NCI-H2029 (cell line): Measurements from ENCODE around the gene MYO18A.

ENCODE experiments used
- DNase-seq: peaks from one replicate; lab custom pipeline; 2025; lab: John Stamatoyannopoulos, UW

Gene MYO18A

DNA sequence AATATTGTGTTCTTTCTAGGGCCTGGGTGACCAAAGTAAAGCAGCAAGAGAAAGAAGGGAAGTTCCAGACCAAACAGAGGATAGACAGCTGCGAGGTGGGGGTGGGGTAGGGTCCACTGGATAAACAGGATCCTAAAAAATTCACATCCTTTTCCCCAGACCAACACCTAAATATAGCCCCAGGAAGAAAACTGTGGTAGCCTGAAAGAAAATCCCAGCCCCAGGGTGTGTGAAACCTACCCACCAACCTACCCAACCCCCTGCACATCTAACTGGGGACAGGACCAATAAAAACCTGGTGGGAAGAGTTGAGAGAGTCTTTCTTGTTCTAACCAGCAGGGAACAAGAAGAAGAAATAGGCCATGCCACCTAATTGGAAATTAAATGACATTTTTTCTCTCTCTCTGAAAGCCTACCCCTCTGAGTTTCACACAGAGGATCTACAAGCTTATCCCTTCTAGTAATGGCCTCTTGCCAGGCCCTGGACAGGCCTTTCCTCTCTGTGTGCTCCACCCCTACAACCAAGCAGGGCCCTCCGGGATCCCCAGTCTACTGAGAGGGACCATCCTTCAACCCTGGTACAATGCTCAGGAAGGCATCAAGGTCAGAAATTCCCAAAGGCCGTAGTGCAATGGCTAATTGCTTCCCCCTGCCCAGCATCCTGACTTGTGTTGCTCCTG, 12.0 kb downstream of the MYO18A start:
- DNase-seq, result no peak

DNA sequence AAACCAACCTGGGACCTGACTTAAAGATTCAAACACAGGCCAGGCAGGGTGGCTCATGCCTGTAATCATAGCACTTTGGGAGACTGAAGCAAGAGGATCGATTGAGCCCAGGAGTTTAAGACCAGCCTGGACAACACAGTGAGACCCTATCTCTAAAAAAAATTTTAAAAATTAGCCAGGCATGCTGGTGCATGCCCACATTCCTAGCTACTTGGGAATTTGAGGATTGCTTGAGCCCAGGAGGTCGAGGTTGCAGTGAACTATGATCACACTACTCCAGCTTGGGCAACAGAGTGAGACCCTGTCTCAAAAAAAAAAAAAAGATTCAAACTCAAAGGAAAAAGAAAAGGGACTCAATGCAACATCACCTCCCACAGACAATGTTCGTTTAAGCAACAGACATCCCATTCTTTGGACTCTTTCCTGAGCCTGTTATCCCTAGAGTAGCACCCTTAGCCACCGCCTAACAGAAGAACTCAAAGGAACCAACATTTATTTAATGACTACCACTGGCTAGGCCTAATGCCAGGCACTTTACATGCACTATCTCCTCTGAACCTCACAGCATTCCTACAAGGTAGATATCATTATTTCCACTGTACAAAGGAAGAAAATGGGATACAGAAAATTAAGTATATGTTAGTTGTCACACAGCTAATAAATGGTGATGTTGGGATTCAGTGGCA, 12.7 kb downstream of the MYO18A start:
- no peak for DNase-seq

DNA sequence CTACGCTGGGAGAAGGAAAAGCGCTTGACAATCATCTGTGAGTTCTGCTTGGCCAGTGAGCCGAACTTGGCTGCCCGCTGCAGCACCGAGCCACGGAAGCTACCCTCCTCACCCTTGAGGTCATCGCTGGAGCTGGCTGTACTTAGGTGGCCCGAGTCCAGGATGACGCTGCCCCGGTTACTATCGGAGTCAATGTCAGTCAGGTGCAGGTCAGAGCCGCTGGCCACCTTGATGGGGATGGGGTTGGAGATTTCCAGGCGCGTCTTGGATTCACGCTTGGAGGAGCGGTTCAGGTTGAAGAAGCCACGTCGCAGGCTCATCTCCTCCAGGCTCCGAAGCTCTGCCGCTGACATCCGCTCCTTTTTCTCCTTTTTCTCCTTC, 13.7 kb downstream of the MYO18A start:
- DNase-seq, result no peak

DNA sequence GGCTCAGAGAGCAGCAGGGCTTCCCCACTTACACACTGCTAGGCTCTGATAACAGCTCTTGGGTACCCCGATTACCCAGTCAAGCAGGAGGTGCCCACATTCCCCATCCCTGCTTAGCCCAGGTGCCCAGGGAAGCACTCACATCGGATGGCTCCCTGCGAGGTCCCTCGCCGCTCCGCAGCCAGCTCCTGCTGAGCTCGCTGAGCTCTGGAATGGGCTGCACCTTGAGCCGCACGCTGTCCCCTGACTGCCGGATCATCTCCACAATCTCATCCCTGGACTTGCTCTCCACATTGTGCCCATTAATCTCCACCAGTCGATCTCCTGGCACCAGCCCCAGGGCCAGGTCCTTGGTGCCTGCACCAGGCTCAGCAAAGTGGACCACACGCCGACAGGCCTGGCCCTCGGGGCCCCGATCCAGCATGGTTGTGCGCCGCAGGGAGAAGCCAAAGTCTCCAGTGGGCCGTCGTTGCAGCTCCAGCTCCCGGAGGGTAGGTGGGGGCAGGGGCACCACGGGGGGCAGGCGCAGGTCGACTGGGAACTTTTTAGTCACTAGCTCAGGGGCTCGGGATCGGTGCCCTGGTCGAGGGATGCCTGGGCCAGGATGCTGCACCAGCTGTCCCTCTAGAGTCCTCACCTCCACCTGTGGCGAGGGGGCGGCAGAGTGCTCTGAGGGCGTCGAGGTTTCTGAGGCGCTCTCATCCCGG, 14.2 kb downstream of the MYO18A start:
- no peak for DNase-seq

DNA sequence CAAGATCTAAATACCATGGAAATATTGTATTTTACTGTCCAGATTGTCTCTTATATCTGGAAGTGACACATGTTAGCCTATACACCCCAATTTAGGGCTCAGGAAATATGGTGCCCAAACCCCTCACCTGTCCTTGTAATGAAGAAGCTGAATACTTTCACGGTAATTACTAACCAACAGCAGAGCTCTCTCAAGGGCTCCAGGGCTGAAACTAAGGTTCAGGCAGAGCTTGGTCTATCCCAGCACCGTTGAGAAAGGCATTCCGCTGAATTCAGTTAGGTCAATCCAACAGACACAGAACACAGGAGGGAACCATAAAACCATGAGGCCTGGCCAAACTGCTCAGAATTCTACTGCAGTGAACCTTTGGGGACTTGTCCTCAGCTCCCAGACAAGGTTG, 14.9 kb downstream of the MYO18A start:
- no peak for DNase-seq

DNA sequence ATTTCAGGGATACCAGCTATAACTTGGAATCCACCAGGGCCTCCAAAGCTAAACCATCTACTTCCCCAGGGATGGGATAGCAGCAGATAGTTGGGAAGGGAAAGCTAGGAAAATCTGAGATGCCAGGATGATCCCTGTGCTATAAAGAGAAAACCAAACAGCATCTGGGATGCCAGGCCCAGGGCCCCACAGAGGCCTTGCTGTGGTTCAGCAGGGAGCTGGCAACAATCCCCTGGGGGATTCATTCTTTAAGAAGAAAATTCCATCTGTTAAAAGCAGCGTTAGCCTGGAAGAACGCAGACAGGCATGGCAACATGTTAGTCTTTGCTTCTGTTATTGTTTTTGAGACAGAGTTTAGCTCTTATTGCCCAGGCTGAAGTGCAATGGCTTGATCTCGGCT, 16.6 kb downstream of the MYO18A start:
- DNase-seq, result no peak

DNA sequence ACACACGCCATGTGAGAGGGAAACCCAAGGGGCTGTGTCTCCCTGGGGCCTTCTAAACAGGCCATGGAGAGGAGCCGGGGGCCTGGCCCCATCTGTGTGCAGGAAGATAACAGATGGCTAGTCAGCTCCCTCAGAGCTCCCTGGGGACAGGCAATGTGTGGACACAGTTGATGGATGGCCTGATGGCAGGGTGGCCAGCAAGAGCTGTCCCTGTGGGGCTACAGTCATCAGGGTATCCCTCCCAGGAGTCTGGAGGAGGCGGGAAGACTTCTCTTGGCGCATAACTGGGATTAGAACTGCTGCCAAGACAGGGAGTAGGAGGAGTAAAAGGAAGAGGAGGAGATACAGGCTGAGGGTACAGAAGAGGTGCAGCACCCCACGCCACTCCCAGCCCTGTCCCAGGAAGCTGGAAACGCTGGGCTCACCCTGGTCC, 17.3 kb downstream of the MYO18A start:
- no peak for DNase-seq

DNA sequence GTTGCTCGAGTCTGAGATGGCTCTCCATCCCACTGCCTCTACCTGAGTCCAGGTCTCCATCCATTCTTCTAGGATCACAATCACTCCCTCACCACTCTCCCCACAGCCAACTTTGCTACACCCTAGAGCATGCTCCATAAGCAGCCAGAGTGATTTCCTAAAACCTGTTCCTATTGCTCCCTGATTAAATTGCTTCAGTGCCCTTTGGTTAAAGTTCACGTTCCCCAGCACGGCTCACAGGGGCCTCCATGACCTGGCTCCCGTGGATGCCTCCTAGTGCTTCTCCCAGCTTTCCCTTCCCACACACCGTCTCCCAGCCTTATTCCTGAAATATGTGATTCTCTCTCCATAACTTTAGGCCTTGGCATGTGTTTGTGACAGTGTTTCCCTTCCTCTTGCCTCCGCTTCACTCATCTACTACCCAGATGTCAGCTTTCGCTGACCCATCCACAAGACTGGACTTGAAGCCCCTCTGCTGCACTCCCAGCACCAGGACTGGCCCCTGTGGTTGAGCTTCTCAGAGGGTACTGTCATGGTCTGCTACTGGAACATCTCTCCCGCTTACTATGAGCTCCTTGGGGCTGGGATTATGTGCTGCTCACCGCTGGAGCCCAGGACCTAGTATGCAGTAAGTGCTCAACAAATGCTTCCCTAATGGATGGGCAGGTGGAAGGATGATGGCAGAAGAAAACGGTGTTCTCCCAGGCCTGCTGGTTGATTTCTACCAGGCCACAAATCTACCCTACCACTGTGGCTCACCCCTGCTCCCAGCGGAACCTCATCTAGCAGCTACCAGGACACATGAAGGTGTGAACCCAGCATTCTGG, 17.9 kb downstream of the MYO18A start:
- DNase-seq, result no peak

DNA sequence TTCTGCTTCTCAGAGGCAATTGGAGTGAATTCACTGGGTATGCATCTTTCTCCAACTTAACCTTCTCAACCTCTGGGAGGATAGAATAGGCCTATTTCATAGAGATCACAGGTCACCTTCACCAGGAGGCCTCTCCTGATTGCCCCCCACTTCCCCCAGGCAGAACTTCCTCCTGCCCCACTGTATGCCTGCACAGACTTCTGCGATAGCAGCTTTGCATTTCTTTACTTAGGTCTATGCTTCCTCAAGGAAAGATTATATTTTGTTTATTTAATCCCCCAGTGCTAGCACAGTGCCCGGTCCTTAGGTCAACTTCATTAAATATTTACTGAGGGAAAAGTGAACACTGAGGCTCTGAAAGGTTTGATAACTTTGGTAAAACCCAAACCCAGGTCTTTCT, 19.9 kb downstream of the MYO18A start:
- no peak for DNase-seq

DNA sequence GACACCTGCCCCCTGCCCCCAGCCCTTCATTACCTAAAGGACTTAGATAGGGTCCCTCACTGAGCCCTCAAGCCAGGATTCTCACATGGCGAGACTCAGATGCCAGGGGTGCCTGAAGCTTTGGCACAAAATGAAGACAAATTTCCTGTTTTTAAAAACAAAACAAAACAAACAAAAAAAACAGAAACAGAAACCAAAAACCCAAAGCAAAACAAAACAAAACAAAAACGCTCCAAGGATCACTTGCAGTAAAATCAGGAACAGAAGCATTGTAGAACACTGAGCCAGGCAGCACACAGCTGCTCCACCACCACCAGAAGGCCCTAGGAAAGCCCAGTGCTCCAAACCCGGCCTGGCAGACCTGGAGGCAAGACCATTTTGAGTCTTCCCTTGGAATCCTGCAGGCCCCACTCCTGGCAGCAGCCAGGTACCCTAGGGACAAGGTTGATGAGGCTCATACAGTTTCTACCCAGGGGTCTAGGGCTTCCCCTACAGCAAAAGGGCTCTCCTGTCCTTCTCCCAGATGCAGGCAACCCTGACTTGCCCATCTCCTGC, 20.8 kb downstream of the MYO18A start:
- DNase-seq, result no peak

DNA sequence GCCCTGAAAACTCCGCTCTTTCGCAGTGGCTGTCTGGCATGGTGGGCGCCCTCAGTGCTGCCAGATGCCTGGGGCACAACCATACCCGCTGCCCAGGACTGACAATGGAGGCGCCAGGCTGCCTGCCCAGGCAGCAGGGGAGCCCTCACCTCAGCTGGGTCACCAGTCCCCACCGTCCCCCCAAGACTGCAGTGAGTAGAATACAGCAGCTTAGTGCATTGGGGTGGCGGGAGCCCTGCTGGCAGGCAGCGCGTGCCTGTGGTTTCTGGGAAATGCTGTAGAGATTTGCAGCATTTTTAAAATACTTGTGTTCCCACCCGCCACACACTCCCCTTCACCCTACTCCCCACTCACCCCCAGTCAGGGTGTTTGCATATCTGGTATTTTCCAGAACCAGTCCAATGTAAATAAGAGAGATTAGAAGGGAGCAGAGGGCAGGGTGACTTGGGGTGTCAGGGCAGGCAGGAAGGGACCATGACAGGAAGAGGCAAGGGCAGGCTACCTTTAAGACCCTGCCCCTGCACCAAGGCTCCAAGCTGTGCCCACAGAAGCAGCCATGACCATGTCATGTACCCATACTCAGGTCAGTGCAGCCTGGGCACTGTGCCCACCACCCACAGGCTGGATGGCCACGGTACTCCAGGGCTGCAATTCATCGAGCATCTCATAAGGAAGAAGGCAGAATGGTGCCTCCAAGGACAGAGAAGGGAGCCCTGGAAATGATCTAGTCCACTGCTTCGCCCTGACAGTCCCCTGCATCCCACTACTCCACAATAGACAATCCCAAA, 21.5 kb downstream of the MYO18A start:
- DNase-seq, result no peak

DNA sequence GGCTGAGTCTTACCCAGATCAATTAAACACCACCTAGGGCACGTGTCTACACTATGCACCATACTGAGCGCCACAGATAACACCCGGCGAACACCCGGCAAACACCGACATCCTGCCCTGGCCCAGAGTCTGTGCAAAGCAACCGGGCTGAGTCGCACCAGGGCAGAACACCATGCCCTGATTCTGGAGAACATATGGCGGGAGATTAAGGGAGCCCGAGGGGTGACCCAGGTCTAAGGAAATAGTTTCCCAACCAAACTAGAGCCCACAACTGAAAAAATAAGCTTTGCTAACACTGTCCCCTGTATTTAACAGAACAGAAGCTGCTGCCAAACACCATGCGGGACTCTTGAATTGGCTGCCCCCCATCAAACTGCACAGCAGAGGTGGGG, 22.1 kb downstream of the MYO18A start:
- no peak for DNase-seq

DNA sequence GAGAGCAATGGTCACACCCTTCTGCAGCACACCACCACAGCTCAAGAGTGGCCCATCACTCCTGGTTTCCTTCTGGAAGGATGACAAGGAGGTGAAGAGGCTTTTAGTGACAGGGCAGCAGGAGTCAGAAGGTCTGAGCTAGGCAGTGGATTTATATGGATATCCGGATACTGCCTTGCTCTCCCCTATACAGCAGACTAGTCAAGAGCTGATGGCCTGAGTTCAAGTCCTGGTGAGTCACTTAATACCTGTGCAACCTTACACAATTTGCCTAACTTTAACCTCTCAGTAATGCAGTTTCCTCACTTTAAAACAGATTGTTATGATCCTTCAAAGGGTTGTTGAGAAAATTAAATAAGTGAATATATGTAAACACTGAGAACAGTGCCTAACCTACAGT, 22.9 kb downstream of the MYO18A start:
- no peak for DNase-seq

DNA sequence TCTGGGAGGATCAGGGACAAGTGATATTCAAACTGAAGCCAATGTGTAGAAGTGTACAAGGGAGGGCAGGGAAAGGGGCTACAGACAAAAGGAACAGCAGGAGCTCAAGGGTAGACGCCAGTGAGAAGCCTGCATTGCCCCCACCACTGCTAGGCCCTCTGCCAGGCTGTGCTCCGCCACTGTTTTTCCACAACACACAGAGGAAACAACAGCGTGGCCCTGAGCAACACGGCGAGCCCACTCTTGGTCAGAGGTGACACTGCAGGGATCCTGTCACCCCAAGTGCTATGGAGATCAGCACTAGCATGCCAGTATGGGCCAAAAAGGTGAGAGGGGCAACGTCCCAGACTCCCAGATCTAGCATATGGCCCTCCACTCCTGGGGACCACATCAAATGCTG, 23.4 kb downstream of the MYO18A start:
- no peak for DNase-seq

DNA sequence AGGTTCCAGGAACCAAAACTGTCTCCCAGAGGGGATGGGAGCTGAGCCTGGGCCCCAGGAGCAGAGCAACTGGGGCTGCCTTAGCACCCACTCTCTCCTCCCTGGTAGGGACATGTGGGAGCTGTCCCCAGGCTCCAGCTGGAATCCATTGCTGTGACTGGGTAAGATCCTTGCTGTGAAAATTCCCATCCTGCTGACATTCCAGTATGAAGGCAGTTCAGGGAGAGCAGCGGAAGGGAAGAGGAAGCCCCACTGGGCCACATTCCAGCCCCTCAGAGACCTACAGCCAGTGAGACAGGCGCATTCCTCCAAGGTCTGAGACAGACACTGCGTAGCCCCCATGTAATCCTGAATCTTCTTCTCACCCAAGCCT, 24.2 kb downstream of the MYO18A start:
- DNase-seq, result no peak

DNA sequence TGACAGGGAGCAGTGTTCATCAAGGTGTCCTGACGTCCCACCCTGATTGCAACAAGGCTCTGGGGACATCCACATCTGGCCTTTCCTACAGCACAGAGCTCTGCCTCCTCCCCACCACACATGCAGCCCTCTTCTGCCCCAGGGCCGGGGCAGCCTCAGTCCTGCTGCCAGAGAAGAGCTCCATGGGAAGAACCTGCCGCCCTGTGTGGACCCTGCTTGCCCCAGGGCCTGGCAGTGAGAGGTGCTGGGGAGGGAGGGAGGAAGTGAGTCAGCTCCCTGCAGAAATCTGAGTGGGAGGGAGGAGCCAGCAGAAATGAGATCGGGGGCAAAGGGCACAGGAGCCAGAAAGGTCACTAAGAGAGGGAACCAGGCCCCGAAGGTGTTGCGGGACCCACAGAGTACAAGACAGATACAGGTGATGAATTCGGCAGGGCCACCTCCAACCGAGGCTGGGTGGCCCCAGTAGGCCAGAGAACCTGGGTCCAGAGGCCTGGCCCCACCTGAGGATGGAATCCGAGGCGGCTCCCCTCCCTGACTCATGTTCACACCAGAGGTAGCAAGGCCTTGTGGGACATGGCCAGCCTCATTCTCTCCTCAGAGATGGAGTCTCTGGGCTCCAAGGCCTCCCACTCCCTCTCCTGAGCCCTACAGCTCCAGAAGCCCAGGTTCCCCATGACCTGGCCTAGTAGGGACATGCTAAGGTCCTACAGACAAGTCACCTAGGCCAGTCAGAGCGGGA, 24.8 kb downstream of the MYO18A start:
- DNase-seq, result peak; percentile 11

DNA sequence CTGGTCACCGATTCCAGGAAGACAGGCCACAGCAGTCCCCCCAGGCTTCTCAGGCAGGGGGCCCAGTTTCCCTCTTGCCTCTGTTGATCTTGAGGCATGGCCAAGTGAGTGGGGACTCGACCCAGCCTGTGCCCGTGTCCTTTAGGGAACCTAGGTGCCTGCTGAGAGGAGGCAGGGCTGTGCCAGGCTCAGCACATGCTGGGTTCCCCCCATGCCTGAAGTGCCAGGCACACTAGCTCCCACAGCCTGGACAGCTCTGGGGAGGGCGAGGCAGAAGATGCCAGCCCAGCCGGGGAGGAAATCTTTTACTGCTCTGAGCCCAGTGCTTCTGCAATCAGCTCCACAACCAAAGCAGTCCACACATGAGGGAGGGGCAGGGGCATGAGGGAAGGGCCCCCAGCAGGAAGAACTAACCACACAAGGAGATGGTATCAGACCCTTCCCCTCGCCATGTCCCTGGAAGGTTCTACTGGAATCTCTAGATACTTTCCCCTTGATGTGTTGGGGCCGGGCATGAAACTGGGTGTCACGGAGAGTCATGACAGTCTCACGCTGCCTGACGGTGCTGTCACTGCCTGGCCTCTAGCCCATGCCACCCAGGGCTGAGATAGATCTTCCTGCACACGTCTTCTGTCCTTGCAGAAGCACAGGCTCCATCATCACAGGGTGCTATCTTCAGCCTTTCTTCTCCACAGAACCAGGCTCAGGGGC, 25.5 kb downstream of the MYO18A start:
- DNase-seq, result no peak

DNA sequence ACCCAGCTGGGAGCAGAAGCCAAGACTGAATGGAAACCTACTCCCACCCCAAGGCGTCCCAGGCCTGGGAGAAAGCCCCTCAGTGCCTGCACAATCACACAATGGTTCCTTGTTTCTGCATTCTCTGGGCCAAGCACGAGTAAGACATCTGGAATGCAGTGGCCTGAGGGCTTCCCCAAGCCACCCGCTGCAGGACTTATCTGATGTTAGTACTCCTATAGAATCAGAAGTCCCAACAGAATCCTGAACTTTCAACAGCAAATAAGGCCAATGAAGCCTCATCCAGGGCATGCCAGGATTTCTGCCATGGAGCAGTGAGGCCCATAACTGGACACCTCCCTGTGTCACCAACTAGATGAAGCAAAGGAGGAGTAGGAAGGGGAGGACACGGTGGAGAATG, 28.6 kb downstream of the MYO18A start:
- no peak for DNase-seq

DNA sequence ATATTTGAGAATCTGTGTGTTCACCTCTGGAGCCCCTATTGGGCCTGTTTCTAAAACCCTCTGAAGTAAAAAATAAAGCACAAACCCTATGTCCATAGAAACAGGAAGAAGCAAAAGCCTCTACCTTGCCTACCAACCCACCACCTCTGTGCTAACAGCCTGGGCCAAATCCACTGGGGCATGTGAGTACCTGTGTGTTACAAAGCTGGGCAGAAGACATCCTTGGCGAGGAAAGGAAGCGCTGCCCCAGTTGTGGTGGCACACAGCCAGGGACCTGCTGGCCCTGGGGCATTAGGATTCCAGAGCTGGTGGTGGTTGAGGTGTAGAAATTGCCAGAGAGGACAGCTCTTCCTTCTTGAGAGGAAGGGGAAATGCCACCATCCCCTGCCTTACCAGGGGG, 30.0 kb downstream of the MYO18A start:
- no peak for DNase-seq

DNA sequence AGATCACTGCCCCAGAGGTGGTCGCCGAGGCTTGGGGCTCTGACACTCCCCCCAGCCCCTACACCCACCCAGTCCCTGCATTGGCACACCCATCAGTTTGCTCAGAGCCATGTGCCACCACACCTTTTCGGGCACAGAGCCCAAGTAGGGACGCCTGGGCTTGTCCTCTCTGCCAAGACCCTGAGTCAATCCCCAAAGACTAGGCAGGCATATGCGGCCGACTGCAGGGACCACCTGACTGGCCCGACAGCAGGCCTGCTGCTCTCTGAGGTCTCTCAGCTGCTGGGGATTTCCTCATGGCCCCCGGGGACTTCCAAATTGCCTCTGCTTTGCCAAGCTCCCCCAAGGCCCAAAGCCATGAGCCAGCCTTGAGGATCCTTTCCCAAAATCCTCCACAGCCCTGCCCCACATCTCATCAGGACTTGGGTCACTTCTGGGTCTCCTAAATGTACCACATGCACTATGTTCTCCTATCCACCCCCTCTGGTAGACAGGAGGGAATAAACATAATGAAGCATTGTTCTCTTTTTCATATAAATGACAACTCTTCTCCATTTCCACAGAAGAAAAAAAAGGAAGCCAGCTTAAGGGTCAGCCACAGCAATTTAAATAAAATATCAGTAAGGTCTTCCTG, 30.6 kb downstream of the MYO18A start:
- no peak for DNase-seq
